Bronchial epithelial cell (primary cell): ENCODE measurements around the gene WHRN. TPM values are rescaled to one million over a fixed set of nuclear protein-coding genes. Genes with fewer than 3 reads are reported as not detected.

Experiments
- DNase-seq: peaks from one replicate; pipeline ENCODE4 v3.0.0-alpha.2; 2010; ENCODE audit warnings: low read depth
- FAIRE-seq: peaks from 2 replicates; lab custom pipeline; 2011; peaks lifted over from hg19 to GRCh38; lab: Jason Lieb, UNC
- H3K27me3 ChIP-seq: 2 replicates; pipeline ENCODE4 v1.5.1; 2011; ENCODE audit warnings: low read length; ENCODE audit not compliant: control insufficient read depth, insufficient read depth
- H3K36me3 ChIP-seq: 2 replicates; pipeline ENCODE4 v1.5.1; 2011; ENCODE audit warnings: low read length; ENCODE audit not compliant: control insufficient read depth, insufficient read depth
- H3K4me3 ChIP-seq: 2 replicates; pipeline ENCODE4 v1.5.1; 2011; ENCODE audit warnings: mild to moderate bottlenecking, low read depth, low read length, control low read depth
- total RNA-seq: library from RNA; depleted of rRNA; stranded (reverse); fragments of >200 nt; gene quantifications from 2 replicates; pipeline ENCODE4 v1.2.1, GENCODE V29; 2014
- TF ChIP-seq, protein P1 (sequence below): IDR thresholded peaks from 2 replicates; pipeline ENCODE4 v1.5.1; 2011; ENCODE audit warnings: mild to moderate bottlenecking, moderate library complexity, low read length, control low read depth, inconsistent platforms; ENCODE audit not compliant: insufficient read depth, severe bottlenecking

Gene WHRN
- total RNA-seq, 1 donor from 2014 or later, result 0.53 TPM

DNA sequence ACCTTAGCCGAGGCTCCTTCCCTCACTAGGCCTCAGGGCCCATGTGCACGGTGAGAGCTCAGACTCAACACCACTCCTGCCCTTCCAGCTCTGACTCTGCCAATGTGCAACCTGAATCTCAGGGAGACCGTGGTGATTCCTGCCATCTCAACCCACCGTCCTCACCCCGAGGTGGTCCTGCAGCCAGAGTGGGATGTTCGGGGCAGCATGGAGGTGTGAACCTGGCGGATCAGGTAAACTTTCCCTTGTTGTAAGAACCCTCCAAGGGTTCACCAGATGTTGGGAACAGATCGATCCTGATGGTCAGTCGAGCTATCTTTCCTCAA is 117.0 kb downstream of the WHRN start:
- FAIRE-seq (no peak), DNase-seq (no peak)
- TF ChIP-seq, protein P1, sequence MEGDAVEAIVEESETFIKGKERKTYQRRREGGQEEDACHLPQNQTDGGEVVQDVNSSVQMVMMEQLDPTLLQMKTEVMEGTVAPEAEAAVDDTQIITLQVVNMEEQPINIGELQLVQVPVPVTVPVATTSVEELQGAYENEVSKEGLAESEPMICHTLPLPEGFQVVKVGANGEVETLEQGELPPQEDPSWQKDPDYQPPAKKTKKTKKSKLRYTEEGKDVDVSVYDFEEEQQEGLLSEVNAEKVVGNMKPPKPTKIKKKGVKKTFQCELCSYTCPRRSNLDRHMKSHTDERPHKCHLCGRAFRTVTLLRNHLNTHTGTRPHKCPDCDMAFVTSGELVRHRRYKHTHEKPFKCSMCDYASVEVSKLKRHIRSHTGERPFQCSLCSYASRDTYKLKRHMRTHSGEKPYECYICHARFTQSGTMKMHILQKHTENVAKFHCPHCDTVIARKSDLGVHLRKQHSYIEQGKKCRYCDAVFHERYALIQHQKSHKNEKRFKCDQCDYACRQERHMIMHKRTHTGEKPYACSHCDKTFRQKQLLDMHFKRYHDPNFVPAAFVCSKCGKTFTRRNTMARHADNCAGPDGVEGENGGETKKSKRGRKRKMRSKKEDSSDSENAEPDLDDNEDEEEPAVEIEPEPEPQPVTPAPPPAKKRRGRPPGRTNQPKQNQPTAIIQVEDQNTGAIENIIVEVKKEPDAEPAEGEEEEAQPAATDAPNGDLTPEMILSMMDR, result no peak
- Histone ChIP-seq H3K36me3 (peaks cover 1% of the 10 kb centered on the region), H3K4me3 (no peak overlapping the region), H3K27me3 (no peaks in the 10 kb centered on the region)

DNA sequence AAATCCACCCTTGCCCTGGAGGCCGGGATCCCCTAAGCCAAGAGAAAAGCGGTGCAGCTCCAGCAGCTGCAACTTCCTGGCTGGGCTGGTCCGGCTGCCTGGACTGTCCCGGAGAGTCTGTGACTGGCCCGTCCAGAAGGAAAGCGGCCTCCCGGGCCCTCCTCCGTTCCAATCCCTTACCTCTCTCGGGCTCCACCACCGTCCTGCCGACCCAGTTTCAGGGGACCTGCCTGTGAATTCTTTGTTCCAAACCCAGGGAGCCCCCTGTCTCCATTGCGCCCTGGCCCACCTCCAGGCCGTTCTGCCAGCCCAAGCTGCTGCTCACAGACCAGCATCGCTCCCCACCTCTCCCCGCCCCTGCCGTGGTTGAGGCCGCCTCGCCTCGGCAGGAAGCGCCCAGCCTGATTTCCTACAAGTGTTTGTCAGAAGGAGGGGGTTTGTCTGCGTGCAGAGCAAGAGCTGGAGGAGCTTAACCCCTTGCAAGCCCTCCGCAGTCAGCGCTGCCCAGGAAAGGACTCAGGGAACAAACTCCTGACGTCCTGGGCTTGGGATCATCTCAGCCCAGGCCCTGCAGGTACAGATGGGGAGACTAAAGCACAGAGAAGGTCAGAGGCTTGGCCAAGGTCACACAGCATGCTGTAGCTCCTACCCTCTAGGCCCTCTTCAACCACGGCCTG is 117.5 kb downstream of the WHRN start, which contains the start of gene AKNA:
TSS of gene AKNA (minus strand) at position 303 of the 677 bp plus-strand sequence. CDS start 6,649 bp downstream, outside the sequence.
- peak within 1 kb of the TSS; percentile 9 for H3K4me3 ChIP-seq
- TF ChIP-seq, protein P1, result no peak
- FAIRE-seq (no peak), DNase-seq (peak; percentile 31)
- H3K36me3 ChIP-seq, result peaks cover 1% of the 10 kb centered on the region
- no peaks in the 10 kb centered on the region for H3K27me3 ChIP-seq

DNA sequence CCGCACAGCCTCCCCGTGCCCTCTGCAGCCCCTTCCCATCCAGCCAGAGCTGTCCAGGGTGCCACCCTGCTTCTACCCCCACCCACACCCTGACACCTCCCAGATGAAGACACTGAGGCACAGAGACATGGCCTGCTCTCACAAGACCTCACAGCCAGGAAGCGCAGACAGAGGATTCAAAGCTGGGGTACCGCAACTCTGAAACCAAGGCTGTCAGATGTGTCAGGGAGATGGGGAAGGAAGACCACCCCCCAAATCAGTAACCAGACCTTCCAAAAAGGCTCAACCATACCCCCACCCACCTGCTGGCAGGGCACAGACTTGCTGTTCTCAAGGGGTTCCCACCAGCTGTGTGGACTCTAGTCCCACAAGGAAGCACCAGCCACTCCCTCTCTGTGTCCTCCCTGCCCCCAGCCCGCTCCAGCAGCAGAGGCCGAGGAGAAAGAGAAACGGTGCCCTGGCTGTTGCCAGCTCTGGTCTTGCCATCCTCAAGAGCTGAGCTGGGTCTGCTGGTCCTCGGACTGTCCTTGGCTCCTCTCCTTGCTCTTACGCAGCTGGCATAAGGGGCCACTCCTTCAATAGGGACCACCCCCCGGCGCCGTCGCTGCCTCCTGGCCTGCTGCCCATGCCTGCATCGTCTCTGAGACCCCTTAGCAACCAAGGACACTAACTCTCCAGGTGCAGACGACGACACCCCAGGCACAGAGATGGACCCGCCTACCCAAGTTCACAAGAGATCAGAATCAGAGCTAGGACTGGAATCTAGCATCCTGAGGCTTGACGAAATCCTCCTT is 118.2 kb downstream of the WHRN start:
- TF ChIP-seq, protein P1, result no peak
- Histone ChIP-seq H3K27me3 (no peaks in the 10 kb centered on the region), H3K4me3 (peak overlapping the region; percentile 9), H3K36me3 (peaks cover 1% of the 10 kb centered on the region)
- FAIRE-seq (no peak), DNase-seq (no peak)

DNA sequence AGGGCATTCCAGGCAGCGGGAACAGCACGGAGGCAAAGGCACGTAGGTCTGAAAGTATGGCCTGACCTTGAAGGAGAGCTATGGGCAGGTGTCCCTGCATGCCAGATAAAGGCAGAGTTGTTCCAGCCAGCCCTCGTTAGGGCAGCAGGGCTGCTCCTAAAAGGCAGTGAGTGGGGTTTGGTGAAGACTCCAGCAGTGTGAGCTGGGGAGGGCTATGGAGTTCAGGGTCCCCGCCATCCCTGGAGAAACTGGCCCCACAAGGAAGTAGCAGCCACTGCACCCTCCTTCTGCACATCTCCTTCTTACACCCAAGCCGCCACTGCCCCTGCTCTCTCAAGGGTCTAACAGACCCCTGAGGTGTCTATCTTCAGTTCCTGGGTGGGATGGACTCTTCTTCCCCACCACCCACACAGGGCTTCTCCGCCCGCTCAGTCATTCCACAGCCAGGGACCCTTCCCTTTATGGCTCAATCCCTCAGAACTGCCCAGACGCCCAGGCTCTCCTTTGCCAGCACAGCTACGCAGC is 118.8 kb downstream of the WHRN start:
- no peak overlapping the region for H3K4me3 ChIP-seq
- H3K27me3 ChIP-seq, result no peaks in the 10 kb centered on the region
- DNase-seq (no peak), FAIRE-seq (no peak)
- TF ChIP-seq, protein P1, result no peak
- peaks cover 1% of the 10 kb centered on the region for H3K36me3 ChIP-seq

DNA sequence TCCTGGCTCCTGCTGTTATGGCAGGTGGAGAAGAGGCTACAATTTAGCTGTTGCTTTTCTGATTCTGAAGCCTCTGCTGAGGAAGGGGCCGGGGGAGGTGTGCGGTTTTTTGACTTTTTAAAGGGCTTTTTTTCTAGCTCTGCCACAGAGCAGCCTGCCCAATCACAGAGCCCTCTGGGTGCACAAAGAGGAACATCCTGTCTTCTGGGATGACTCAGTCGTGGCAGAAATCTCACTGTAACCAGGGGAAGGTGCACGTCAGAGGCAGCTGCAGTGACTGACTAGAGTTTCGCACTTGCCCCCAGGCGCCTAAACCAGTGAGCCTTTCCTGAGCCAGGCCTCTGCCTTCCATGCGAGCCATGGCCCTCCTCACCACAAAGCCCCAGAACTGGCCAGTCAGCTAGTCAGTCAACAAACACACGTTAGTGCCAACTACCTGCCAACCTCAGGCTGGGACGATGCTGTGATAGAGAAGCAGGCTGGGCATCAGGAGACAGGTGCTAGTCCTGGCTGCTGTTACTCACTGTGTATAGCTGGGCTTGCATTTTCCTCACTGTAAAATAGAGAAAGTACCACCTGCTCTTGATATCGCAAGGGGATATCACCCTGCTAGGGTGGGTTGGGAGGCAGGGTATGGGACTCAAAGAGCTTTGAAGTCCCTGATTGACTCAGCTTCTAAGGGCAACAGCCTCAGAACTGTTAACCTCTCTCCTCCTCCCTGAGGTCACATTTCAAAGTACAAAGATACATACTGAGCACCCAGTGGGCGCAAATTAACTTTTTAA is 119.7 kb downstream of the WHRN start:
- peak; percentile 93 for FAIRE-seq
- Histone ChIP-seq H3K27me3 (no peaks in the 10 kb centered on the region), H3K36me3 (peaks cover 2% of the 10 kb centered on the region), H3K4me3 (no peak overlapping the region)
- DNase-seq, result peak; percentile 96
- TF ChIP-seq, protein P1, result no peak
